HG03280 (cell line): Measurements from ENCODE around the gene NADK.
"Not testable (repeated sequence)": the region's sequence is repeated elsewhere in the genome, so short reads cannot be mapped to it uniquely, and the experiment has no call there.

Experiments
- ATAC-seq: cut with Tn5 transposase; IDR thresholded peaks from one replicate; pipeline ENCODE4 v1.9.1; 2021; ENCODE audit warnings: mild to moderate bottlenecking, moderate library complexity; ENCODE audit not compliant: unreplicated experiment

Gene NADK

DNA sequence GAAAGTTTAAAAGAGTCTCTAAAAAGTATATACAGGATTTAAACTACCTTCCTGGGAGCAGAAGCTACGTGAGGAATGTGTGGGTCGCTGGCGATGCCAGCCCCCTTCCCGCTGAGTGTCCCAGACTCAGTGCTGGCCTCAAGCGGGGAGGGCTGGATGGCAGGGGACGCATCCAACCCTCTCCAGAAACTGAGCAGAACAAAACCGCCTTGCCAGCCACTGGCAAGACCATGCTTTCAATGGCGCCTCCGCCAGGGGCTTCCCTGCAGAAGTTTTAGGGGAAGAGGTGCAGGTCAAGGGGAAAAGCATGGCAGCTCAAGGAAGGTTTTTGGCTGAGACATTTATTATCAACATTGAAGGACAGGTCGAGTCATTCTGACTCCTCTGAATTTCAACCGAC is 26.1 kb downstream of the NADK start:
- no peak for ATAC-seq

DNA sequence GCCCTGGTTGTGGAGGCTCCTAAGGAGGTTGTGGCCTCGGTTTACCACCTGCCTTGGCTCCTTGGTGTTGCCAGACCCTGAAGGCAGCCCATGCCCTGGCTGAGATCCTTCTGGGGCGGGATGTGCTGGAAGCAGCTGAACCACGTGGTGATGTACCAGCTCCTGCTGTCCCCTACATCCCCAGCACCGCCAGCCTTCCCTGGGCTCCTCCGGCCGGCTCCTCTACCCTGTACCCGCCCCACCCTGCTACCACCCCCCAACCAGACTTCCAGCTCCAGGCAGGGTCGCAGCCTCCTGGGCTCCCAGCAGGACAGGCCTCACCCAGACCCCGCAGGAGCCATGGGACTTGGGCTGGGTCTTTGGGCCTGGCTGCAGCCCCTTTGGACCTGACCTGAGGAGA is 28.3 kb downstream of the NADK start:
- ATAC-seq = not testable (repeated sequence)

DNA sequence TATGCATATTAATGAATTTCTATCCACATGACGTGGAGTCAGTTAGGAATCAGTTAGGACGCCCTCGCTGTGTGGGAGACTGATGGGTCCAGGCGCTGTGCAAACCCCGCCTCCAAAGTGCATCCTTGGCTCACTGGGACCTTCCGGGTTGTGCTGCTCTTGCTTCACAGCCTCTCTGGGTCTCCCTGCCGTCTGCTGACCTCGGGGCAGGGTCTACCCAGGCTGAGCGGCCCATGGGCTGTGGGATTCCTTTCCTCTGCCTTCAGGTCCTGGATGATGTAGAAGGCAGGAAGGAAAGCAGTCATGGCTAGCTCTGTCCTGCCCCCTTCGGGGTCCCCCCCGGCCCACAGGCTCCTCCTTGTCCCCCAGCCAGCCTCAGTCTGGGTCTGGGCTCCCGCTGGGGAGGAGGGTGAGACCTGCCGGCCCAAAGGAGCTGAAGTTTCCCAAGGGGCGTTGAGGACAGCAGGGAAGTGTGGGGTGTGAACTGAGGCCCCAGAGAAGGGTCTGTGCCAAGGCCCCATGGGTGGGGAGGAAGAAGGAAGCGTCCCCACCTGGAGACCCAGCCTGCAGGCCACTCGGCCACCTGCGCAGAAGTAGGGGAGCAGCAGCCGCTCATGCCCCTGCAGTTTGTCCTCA is 29.5 kb downstream of the NADK start:
- no peak for ATAC-seq

GRCh38 chr1:1746566-1746909 is 31.7 kb downstream of the NADK start:
- ATAC-seq = peak; percentile 74

DNA sequence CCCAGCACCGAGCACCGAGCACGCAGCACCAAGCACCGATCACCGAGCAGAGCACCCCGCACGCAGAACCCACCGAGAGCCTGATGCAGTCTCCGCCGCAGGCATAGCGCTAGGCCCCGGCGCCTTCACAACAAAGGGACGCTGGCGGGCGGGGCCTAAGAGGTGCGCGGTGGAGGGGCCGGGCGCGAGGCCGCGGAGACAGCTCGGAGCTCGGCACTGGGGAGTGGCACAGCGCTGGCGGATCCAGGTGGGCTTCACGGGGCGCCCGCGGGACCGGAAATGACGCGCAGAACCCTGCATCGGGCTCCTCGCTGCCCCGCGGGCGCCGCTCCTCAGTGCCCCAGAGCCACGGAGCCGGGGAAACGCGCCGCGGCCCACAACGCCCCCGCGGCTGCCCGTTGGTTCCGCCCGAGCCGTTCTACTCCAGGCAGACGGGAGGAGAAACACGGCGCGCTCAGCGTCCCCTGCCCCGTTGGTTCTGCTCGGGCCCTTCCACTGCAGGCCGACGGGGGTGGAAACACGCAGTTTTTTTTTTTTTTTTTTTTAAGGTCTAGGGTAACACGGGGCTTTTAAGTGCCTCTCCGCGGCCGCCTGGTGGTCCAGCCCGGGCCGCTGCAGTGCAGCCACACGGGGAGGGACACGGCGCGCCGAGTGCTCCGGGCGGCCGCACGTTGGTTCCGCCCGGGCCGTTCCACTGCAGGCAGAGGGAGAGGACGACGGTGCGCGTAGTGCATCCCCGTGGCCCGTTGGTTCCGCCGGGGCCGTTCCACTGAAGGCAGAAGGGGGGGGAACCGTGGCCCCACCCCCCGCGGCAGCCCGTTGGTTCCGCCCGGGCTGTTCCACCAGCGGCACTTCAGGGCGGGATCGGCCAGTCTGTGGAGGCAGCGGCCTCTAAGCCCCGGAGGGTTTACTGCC is 32.4 kb downstream of the NADK start:
- peak; percentile 68 for ATAC-seq

- not testable (repeated sequence) for ATAC-seq
Measured at GRCh38 chr1:1742529-1742928, 35.7 kb downstream of the NADK start.

GRCh38 chr1:1741013-1741412 is 37.3 kb downstream of the NADK start:
- not testable (repeated sequence) for ATAC-seq

DNA sequence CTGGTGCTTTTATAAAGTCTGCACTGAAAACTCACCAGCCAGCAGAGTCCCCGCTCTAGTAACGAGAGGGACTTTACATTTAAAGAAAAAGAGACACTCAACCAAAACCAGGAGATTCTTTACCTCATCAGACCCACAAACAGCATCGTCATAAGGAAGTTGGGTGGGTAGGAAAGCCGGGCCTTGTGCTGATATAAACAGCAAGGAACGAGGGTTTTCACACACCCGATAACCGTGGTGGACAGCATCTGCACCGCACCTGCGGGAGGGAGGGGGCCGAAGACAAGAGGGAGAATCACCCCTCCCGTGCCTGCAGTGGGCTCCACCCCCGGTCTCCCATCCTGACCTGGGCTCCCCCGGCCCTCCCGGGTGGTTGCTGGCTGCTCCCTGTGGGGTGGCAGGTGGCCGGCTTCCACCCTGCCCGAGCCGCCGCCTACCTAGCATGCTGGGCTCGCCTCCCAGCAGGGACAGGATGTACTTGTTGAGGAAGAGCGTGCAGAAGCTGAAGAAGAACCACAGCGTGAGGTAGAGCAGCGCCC is 39.4 kb downstream of the NADK start:
- ATAC-seq = peak; percentile 26

- ATAC-seq = peak; percentile 45
Measured at GRCh38 chr1:1737675-1738590, 40.3 kb downstream of the NADK start.

GRCh38 chr1:1732381-1732780 is 45.9 kb downstream of the NADK start:
- ATAC-seq = no peak

DNA sequence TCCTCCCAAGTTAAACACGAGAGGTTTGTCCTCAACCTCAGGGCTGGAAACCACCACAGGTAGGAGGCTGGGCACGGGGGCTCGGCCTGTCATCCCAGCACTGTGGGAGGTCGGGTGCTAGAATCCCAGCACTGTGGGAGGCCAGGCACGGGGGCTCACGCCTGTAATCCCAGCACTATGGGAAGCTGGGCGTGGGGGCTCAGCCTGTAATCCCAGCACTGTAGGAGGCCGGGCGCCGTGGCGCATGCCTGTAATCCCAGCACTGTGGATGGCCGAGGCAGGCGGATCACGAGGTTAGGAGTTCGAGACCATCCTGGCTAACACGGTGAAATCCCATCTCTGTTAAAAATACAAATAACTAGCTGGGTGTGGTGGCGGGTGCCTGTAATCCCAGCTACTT is 47.4 kb downstream of the NADK start:
- ATAC-seq = no peak

GRCh38 chr1:1730230-1730629 is 48.0 kb downstream of the NADK start:
- ATAC-seq = not testable (repeated sequence)

GRCh38 chr1:1729116-1729816 is 49.0 kb downstream of the NADK start:
- ATAC-seq = not testable (repeated sequence)

DNA sequence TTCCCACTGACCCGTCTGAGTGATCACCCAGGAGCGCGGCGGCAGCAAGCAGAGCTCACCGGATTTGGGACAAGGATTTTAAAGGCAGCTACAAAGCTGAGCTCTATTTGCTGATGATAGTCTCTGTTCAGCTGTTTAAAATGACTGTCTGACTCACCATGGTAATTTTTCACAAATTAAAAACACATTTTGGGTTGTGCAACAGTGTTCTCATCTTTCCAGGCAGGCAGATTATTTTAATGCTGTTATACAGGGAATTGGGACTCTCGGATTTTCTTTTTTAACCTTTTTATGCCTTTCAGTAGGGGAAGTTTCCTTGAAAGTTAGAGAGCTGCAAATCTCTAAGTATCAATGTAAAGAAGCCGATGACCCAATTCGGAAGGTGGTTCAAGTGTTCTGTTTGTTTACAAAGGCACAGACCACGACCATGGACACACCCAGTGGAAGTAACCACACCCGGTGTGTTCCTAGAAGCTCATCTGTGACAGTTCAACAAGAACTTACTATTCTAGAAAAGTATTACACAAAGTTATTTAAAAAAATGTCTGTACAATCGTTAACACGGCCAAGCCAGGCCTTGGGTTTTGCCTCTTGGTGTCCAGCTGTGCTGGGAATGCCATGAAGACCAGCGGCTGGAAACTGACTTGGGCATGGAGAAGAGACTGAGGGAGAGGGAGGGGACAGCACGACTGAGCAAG is 49.8 kb downstream of the NADK start:
- ATAC-seq = not testable (repeated sequence)

- ATAC-seq = not testable (repeated sequence)
Measured at GRCh38 chr1:1727131-1727651, 51.1 kb downstream of the NADK start.

DNA sequence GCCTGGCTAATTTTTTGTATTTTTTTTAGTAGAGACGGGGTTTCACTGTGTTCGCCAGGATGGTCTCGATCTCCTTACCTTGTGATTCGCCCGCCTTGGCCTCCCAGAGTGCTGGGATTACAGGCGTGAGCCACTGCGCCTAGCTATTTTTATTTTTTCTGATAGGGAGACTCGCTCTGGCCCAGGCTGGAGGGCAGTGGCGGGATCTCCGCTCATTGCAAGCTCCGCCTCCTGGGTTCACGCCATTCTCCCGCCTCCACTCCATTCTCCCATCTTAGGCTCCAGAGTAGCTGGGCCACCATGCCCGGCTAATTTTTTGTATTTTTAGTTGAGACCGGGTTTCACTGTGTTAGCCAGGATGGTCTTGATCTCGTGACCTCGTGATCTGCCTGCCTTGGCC is 52.2 kb downstream of the NADK start:
- ATAC-seq = not testable (repeated sequence)

DNA sequence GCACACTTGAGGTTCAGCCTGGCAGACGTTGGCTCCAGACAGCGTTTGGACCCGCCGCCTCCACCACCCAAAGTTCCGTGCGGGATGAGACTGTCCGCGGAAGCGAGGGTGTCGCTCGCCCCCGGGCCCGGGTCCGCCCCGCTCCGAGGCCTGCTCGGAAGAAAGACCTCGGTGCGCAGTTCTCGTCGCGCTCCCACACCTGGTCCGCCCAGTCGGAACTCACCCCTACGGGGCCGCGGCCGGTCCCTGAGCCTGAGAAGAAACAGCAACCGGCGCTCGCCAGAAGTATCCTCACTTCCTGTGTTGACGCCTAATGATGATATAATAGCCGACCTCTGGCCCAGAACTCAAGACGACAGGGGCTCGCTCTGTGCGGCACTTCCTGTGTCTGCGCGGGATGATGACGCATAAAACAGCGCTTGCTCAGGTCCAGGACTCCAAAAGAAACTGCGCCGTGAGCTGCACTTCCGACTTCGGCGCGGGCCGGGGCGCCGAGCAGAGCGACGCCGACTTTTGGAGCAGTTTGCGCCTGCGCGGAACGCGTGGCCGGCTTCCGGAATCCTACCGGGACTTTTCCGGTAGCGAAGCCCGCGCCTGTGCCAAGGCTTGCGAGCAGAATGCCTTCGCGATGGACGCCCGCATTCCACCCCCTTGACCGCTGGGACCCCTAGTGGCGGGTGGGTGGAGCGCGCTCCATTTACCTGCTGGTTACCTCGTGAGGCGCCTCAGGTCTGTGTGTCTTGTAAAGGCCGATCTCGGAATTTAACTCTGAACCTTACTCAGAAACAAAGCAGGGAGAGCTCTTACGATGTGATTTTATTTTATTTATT is 54.0 kb downstream of the NADK start, which contains the start of gene CDK11A:
CDK11A (minus strand) TSS at position 323 of the 830 bp plus-strand sequence. CDS start 1,539 bp downstream, outside the sequence.
- peak; percentile 94 for ATAC-seq

- no peak for ATAC-seq
Measured at GRCh38 chr1:1721201-1721600, 57.1 kb downstream of the NADK start.
